Endothelial cell of umbilical vein (primary cell): ENCODE results near the gene TLE3.

Experiments used
- EZH2 ChIP-seq: IDR thresholded peaks from 2 replicates; pipeline ENCODE4 v1.6.1; 2012; ENCODE audit warnings: borderline replicate concordance, low read depth, mild to moderate bottlenecking, moderate library complexity, low read length, inconsistent platforms; ENCODE audit not compliant: severe bottlenecking
- FOS ChIP-seq: IDR thresholded peaks from 2 replicates; pipeline ENCODE4 v1.6.1; 2011; ENCODE audit warnings: mild to moderate bottlenecking, low read length, moderate library complexity, borderline replicate concordance; ENCODE audit not compliant: insufficient read depth
- JUN ChIP-seq: IDR thresholded peaks from 2 replicates; pipeline ENCODE4 v1.6.1; 2011; ENCODE audit warnings: borderline replicate concordance, low read depth; ENCODE audit not compliant: insufficient read length, insufficient read depth
- POLR2A ChIP-seq: IDR thresholded peaks from 2 replicates; pipeline ENCODE4 v1.6.1; 2012; ENCODE audit warnings: low read depth, mild to moderate bottlenecking, control low read depth, low read length
- POLR2AphosphoS5 ChIP-seq: IDR thresholded peaks from 2 replicates; pipeline ENCODE4 v1.6.1; 2012; ENCODE audit warnings: low read depth, mild to moderate bottlenecking, control low read depth, low read length, moderate library complexity; ENCODE audit not compliant: insufficient read depth
- TF ChIP-seq, protein P1 (sequence below), 2 donors: IDR thresholded peaks; 1 replicate in 1 of 2; 2 replicates in 1 of 2; pipeline ENCODE4 v1.5.1; 2011; ENCODE audit warnings: low read length in 2 of 2, mild to moderate bottlenecking in 2 of 2, moderate library complexity in 2 of 2, control low read depth in 1 of 2, inconsistent platforms in 1 of 2, low read depth in 1 of 2; ENCODE audit not compliant: insufficient read depth in 1 of 2; ENCODE audit errors: extremely low read depth in 1 of 2
- TF ChIP-seq, protein P2 (sequence below): IDR thresholded peaks from 2 replicates; pipeline ENCODE4 v1.6.1; 2011; ENCODE audit not compliant: insufficient read depth, insufficient read length

DNA sequence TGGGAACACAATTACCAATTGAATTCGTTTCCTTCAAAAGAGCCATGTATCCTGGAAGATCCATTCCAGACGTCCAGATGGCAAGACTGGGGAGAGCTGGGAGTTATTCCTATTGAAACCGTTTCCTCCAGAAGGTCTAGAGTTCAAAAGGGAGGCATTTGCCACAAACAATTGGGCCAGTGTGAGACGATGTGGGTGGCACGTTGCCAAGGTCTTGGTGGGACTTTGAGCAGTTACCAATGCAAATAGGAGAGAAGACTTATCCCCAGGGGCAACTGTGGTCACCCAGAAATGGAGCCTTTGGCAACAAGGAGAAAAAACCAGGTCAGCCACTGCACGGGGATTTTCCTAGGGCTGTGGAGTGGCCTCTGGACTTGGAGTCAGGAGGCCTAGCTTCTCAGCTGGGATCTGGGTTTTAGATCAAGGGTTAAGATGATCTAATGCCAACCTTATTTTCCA, 29.6 kb upstream of the TLE3 start:
- TF ChIP-seq, protein P1, sequence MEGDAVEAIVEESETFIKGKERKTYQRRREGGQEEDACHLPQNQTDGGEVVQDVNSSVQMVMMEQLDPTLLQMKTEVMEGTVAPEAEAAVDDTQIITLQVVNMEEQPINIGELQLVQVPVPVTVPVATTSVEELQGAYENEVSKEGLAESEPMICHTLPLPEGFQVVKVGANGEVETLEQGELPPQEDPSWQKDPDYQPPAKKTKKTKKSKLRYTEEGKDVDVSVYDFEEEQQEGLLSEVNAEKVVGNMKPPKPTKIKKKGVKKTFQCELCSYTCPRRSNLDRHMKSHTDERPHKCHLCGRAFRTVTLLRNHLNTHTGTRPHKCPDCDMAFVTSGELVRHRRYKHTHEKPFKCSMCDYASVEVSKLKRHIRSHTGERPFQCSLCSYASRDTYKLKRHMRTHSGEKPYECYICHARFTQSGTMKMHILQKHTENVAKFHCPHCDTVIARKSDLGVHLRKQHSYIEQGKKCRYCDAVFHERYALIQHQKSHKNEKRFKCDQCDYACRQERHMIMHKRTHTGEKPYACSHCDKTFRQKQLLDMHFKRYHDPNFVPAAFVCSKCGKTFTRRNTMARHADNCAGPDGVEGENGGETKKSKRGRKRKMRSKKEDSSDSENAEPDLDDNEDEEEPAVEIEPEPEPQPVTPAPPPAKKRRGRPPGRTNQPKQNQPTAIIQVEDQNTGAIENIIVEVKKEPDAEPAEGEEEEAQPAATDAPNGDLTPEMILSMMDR (IDR thresholded peaks at IDR 0.05; ENCODE audit: extremely low read depth in 1 of 2, insufficient read depth in 1 of 2, low read depth in 1 of 2, low read length in 2 of 2): no peak
- TF ChIP-seq EZH2: no peak
- TF ChIP-seq, protein P2, sequence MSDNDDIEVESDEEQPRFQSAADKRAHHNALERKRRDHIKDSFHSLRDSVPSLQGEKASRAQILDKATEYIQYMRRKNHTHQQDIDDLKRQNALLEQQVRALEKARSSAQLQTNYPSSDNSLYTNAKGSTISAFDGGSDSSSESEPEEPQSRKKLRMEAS: no peak
- no peak for TF ChIP-seq POLR2AphosphoS5
- no peak for TF ChIP-seq POLR2A
- TF ChIP-seq JUN: no peak
- no peak for TF ChIP-seq FOS
